GM19193 (cell line): ENCODE results near the gene MAGEL2.

Experiments used
- POLR2A ChIP-seq: IDR thresholded peaks from 4 replicates; pipeline ENCODE4 v1.6.1; 2011; ENCODE audit not compliant: insufficient read depth, insufficient read length; ENCODE audit errors: extremely low read depth

The MAGEL2 gene

DNA sequence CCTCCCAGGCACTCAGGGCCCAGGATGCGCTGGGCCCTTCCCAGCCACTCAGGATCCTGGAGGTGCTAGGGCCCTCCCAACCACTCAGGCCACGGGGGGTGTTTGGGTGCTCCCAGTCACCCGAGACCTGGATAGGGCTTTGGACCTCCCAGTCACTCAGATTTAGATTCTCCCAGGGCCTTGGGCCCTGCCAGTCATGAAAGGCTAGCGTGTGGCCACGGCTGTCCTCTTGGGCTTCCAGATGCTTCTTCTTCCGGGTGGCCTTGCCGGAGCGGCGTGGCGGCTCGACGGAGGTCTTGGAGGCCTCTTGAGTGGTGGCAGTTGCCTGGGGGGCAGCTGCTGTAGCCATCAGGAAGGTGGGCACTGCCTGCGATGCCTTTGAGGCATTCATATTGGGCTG, 2.8 kb downstream of the MAGEL2 start:
- no peak for TF ChIP-seq POLR2A

GRCh38 chr15:23642413-23643044, 5.1 kb downstream of the MAGEL2 start:
- TF ChIP-seq POLR2A, result no peak

DNA sequence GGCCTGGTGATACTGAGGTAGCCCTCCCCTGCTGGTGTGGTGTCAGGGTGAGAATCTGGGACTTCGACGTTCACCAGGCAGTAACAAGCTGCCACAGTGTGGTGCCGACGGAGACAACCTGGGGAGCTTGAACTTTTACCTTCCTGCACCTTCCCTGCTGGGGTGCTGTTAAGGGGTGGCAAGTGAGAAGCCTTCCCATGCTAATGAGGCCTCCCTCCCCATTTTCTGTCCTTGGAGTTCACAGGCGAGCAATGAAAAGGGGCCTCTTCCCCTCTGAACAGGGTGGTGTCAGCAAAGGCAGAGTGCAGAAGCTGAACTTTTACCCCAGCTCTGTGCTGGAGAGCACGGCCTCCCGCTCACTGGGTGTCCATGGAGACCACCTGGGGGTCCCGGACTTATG, 13.5 kb downstream of the MAGEL2 start:
- TF ChIP-seq POLR2A, result no peak

DNA sequence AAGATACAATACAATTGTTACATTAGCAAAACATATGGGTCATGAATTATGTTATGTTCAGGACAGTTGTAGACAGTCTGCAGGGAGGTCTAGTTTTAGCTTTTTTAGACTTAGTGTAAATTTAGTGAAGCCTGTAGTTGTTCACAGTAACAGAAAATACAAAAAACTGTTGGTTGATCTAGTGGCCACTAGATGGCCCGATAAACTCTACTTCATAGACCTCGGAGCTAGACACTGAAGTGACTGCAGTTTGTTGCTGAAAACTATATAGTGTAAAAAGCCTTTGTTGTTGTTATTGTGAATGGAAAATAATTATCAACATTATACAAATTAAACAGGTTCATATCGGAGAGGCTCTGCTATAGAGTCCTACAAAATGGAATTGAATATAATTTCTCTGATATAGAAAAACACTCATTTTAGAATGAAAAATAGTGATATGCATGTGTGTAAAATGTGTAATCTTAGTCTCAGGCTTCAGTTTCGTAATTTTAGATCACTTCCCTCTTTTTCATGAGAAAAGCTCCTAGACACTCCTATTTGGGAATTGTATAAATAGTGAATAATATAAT, 18.3 kb downstream of the MAGEL2 start:
- no peak for TF ChIP-seq POLR2A

GRCh38 chr15:23628612-23629233, 18.9 kb downstream of the MAGEL2 start:
- TF ChIP-seq POLR2A, result no peak

GRCh38 chr15:23616536-23616935, 31.1 kb downstream of the MAGEL2 start:
- no peak for TF ChIP-seq POLR2A

DNA sequence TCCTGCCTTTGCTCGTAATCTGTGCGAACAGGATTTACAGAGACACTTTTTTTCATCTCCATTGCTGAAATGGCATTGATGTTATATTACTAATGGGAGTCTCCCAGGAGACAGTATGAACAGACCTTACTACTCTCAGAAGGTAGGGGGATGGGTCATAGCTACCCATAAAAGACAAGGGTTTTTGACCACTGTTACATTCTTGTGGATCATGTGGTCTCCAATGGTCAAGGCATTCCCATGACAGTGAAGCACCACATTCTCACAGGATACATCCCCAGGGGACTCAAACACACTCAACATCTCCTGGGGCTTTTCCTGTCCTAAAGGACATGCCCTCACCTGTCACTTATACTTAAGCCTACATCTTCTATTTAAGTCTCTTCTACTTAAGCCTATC, 41.4 kb downstream of the MAGEL2 start:
- TF ChIP-seq POLR2A, result no peak

- no peak for TF ChIP-seq POLR2A
Measured at GRCh38 chr15:23602124-23602523, 45.5 kb downstream of the MAGEL2 start.

- TF ChIP-seq POLR2A, result no peak
Measured at GRCh38 chr15:23599053-23599452, 48.6 kb downstream of the MAGEL2 start.

DNA sequence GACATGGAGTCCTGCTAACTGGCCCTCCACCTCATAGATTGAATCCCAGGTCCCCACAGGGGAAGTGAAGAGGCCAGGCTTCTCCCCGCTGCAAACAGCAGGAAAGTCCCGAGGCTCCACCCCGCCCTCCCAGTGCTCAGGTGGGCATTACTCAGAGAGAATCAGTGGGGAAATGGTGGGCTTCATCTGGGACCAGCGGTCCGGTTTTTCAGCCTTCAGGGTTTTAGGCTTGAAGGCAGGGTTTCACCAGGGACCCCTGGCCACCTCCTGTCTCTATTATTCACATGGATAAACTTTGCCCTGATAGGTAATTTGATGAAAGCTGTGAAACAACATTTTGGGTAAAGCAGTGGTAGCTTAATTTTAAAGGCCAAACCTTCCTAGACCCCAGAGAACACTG, 50.9 kb downstream of the MAGEL2 start:
- no peak for TF ChIP-seq POLR2A

DNA sequence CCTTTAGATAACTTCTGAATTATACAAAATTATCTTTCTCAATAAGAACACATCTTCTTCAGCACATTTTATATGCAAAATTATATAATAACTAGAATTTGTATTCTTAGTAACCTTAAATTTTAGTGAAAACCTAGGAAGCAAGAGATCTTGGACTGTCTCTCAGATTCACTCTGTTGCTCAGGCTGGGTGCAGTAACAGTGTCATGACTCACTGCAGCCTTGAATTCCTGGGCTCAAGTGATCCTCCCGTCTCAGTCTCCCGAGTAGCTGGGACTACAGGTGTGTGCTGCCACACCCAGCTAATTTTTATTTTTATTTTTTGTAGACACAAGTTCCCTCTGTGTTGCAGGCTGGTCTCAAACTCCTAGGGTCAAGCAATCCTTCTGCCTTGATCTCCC, 52.3 kb downstream of the MAGEL2 start:
- TF ChIP-seq POLR2A, result no peak

- TF ChIP-seq POLR2A, result no peak
Measured at GRCh38 chr15:23594252-23594770, 53.4 kb downstream of the MAGEL2 start.
